Panc1 (cell line): ENCODE measurements around the gene CPO. TPM values are rescaled to one million over a fixed set of nuclear protein-coding genes. Genes with fewer than 3 reads are reported as not detected.

Experiments
- ATAC-seq: fragments of 200-7000 bp; cut with Tn5 transposase; 2 replicates; pipeline ENCODE4 v1.9.1; 2020; ENCODE audit warnings: mild to moderate bottlenecking, moderate library complexity
- BruUV-seq: library from RNA; stranded (reverse); fragments of 400-500 nt; replicated peaks from 2 replicates; lab custom pipeline; 2021; lab: Mats Ljungman, UMichigan
- CTCF ChIA-PET: fragments of 300-600 bp; sonication (Branson Sonifier 250); formaldehyde crosslinking; loops from one replicate; lab custom pipeline; 2022; ENCODE audit warnings: antibody characterized with exemption; lab: Charles Lee
- POLR2A ChIA-PET: fragments of 300-600 bp; sonication (Branson Sonifier 250); formaldehyde crosslinking; loops from one replicate; lab custom pipeline; 2022; ENCODE audit warnings: antibody characterized with exemption; lab: Charles Lee
- DNase-seq: peaks from one replicate; pipeline ENCODE4 v3.0.0-alpha.2; 2010; ENCODE audit warnings: low read depth, low spot score
- H3K27ac ChIP-seq: 2 replicates; pipeline ENCODE4 v1.5.1; 2011; ENCODE audit warnings: mild to moderate bottlenecking, low read length, inconsistent platforms
- H3K27me3 ChIP-seq: fragments of 200-500 bp; sonication (Bioruptor generic); 2 replicates; pipeline ENCODE4 v1.6.0; 2014; ENCODE audit warnings: low read length, inconsistent platforms; ENCODE audit not compliant: control insufficient read depth, insufficient read depth
- H3K36me3 ChIP-seq: fragments of 200-500 bp; sonication (Bioruptor generic); 2 replicates; pipeline ENCODE4 v1.5.1; 2014; ENCODE audit warnings: inconsistent platforms, mild to moderate bottlenecking, low read length, moderate library complexity; ENCODE audit not compliant: control insufficient read depth, insufficient read depth
- H3K4me1 ChIP-seq: 2 replicates; pipeline ENCODE4 v1.5.1; 2011; ENCODE audit warnings: inconsistent platforms, mild to moderate bottlenecking, low read length, moderate library complexity; ENCODE audit not compliant: control insufficient read depth, insufficient read depth
- H3K4me3 ChIP-seq, 2 experiments: 2 replicates each; pipeline ENCODE4 v1.5.1; 2011 to 2012; ENCODE audit warnings: low read depth in 2 of 2, low read length in 2 of 2, mild to moderate bottlenecking in 2 of 2, inconsistent platforms in 1 of 2, moderate library complexity in 1 of 2
- H3K9me3 ChIP-seq: fragments of 200-500 bp; sonication (Bioruptor generic); 2 replicates; pipeline ENCODE4 v1.5.1; 2014; ENCODE audit warnings: low read depth, mild to moderate bottlenecking, inconsistent platforms, low read length, moderate library complexity; ENCODE audit not compliant: control insufficient read depth, insufficient read depth
- POLR2AphosphoS5 ChIP-seq: IDR thresholded peaks from 2 replicates; pipeline ENCODE4 v1.6.1; 2012; ENCODE audit warnings: mild to moderate bottlenecking, low read depth, low read length, moderate library complexity
- SIN3A ChIP-seq: IDR thresholded peaks from 2 replicates; pipeline ENCODE4 v1.6.1; 2012; ENCODE audit warnings: low read depth, mild to moderate bottlenecking, low read length, moderate library complexity, borderline replicate concordance; ENCODE audit not compliant: insufficient read depth
- TCF7L2 ChIP-seq: IDR thresholded peaks from 2 replicates; pipeline ENCODE4 v1.6.1; 2011; ENCODE audit warnings: mild to moderate bottlenecking, low read depth, low read length, inconsistent platforms
- in situ Hi-C: cut with HindIII; loops from 2 replicates; pipeline ENCODE4 v1.10.0; 2016; ENCODE audit warnings: low sequenced_read_pairs, low pct_unique_long_range_greater_than_20kb
- intact Hi-C: fragments of 100-400 bp; cut with micrococcal nuclease; formaldehyde crosslinking; loops from one replicate; pipeline ENCODE4 v1.10.0; 2022; ENCODE audit not compliant: unreplicated experiment
- total RNA-seq: library from RNA; stranded (reverse); gene quantifications from one replicate; pipeline ENCODE4 v1.2.1, GENCODE V29; 2021; ENCODE audit not compliant: unreplicated experiment
- TF ChIP-seq, protein P1 (sequence below), 2 experiments: IDR thresholded peaks; 2 replicates each; pipeline ENCODE4 v1.6.1; 2011 to 2012; ENCODE audit warnings: low read depth in 2 of 2, control low read depth in 1 of 2, low read length in 1 of 2, mild to moderate bottlenecking in 1 of 2, moderate library complexity in 1 of 2; ENCODE audit not compliant: insufficient read depth in 1 of 2
- TF ChIP-seq, protein P2 (sequence below): fragments of 450-650 bp; IDR thresholded peaks from 2 replicates; pipeline ENCODE4 v1.5.1; 2017; ENCODE audit warnings: mild to moderate bottlenecking

CPO gene
- total RNA-seq, 1 experiment from 2014 or later, result not detected

DNA sequence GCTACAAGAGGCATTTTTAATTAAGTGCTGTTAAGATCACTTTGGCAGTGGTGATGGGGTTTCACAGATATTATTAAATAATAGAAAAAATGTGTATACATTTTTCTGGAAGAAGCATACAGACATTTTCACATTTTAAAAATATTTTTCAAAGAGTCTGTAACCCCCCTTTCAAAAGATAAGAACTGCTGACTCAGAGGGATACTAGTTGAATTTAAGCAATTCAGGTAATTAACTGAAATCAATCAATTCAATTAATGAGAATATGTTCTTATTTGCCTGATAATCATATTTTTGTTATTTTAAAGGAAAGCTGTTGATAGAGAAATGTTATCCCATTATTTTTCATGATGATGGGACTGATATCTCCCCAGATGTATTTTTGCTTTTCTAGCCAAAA is 41.1 kb downstream of the CPO start:
- Histone ChIP-seq H3K4me1 (peaks cover 18% of the 10 kb centered on the region), H3K4me3 (no peak overlapping the region), H3K27me3 (no peaks in the 10 kb centered on the region), H3K36me3 (no peaks in the 10 kb centered on the region), H3K27ac (no peak overlapping the region), H3K9me3 (no peaks in the 10 kb centered on the region)
- intact Hi-C loops, result loop anchor here (2.0 to 10.0 kb wide), 4 partner anchors 180 to 334 kb away; partner anchors contain the start of gene KLF7
- no peak for DNase-seq
- no peak for ATAC-seq
- POLR2A ChIA-PET, result no interaction called here
- BruUV-seq, result no TSS peak
- CTCF ChIA-PET, result no interaction called here
- no peak for TF ChIP-seq POLR2AphosphoS5
- TF ChIP-seq, protein P1, sequence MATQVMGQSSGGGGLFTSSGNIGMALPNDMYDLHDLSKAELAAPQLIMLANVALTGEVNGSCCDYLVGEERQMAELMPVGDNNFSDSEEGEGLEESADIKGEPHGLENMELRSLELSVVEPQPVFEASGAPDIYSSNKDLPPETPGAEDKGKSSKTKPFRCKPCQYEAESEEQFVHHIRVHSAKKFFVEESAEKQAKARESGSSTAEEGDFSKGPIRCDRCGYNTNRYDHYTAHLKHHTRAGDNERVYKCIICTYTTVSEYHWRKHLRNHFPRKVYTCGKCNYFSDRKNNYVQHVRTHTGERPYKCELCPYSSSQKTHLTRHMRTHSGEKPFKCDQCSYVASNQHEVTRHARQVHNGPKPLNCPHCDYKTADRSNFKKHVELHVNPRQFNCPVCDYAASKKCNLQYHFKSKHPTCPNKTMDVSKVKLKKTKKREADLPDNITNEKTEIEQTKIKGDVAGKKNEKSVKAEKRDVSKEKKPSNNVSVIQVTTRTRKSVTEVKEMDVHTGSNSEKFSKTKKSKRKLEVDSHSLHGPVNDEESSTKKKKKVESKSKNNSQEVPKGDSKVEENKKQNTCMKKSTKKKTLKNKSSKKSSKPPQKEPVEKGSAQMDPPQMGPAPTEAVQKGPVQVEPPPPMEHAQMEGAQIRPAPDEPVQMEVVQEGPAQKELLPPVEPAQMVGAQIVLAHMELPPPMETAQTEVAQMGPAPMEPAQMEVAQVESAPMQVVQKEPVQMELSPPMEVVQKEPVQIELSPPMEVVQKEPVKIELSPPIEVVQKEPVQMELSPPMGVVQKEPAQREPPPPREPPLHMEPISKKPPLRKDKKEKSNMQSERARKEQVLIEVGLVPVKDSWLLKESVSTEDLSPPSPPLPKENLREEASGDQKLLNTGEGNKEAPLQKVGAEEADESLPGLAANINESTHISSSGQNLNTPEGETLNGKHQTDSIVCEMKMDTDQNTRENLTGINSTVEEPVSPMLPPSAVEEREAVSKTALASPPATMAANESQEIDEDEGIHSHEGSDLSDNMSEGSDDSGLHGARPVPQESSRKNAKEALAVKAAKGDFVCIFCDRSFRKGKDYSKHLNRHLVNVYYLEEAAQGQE (IDR thresholded peaks at IDR 0.05; ENCODE audit: insufficient read depth in 1 of 2, low read depth in 2 of 2, low read length in 1 of 2), result no peak
- TF ChIP-seq TCF7L2, result no peak
- TF ChIP-seq, protein P2, sequence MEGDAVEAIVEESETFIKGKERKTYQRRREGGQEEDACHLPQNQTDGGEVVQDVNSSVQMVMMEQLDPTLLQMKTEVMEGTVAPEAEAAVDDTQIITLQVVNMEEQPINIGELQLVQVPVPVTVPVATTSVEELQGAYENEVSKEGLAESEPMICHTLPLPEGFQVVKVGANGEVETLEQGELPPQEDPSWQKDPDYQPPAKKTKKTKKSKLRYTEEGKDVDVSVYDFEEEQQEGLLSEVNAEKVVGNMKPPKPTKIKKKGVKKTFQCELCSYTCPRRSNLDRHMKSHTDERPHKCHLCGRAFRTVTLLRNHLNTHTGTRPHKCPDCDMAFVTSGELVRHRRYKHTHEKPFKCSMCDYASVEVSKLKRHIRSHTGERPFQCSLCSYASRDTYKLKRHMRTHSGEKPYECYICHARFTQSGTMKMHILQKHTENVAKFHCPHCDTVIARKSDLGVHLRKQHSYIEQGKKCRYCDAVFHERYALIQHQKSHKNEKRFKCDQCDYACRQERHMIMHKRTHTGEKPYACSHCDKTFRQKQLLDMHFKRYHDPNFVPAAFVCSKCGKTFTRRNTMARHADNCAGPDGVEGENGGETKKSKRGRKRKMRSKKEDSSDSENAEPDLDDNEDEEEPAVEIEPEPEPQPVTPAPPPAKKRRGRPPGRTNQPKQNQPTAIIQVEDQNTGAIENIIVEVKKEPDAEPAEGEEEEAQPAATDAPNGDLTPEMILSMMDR, result no peak
- TF ChIP-seq SIN3A, result no peak
- in situ Hi-C loops, result no loop called here

DNA sequence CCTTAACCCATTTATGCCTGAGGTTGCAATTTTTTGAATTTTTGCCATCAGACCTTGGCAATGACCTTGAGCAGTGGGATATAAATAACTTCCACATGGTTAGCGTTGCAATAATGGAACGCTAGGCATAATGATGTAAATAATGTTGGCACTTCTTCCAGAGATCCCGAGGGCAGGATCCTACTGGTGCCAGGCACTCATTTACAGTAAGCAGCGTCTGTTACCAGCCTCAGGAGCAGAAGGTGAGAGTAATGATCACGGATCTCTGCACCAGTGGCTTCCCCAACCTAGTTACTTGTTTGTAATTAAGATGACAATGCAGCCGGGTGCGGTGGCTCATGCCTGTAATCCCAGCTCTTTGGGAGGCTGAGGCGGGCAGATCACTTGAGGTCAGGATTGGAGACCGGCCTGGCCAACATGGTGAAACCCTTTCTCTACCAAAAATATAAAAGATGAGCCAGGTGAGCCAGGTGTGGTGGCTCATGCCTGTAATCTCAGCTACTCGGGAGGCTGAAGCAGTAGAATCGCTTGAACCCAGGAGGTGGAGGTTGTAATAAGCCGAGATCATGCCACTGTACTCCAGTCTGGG is 41.9 kb downstream of the CPO start:
- H3K27ac ChIP-seq, result no peak overlapping the region
- H3K4me3 ChIP-seq, result no peak overlapping the region
- no TSS peak for BruUV-seq
- POLR2A ChIA-PET, result no interaction called here
- H3K27me3 ChIP-seq, result no peaks in the 10 kb centered on the region
- H3K4me1 ChIP-seq, result peaks cover 18% of the 10 kb centered on the region
- CTCF ChIA-PET, result no interaction called here
- DNase-seq, result no peak
- in situ Hi-C loops (no loop called here), intact Hi-C loops (loop anchor here (1.0 to 10.0 kb wide), 5 partner anchors 180 to 494 kb away; partner anchors contain the start of gene KLF7)
- H3K36me3 ChIP-seq, result no peaks in the 10 kb centered on the region
- no peaks in the 10 kb centered on the region for H3K9me3 ChIP-seq
- ATAC-seq, result no peak
- TF ChIP-seq, protein P1 (IDR thresholded peaks at IDR 0.05; ENCODE audit: insufficient read depth in 1 of 2, low read depth in 2 of 2, low read length in 1 of 2), result no peak
- no peak for TF ChIP-seq SIN3A
- TF ChIP-seq, protein P2, result no peak
- no peak for TF ChIP-seq TCF7L2
- TF ChIP-seq POLR2AphosphoS5, result no peak
